HG03135 (cell line): Measurements from ENCODE around the gene SCO1.
"Not testable (repeated sequence)": the region's sequence is repeated elsewhere in the genome, so short reads cannot be mapped to it uniquely, and the experiment has no call there.

ENCODE experiments used
- ATAC-seq: cut with Tn5 transposase; IDR thresholded peaks from one replicate; pipeline ENCODE4 v1.9.1; 2021; ENCODE audit warnings: mild to moderate bottlenecking, moderate library complexity; ENCODE audit not compliant: unreplicated experiment

Gene SCO1

DNA sequence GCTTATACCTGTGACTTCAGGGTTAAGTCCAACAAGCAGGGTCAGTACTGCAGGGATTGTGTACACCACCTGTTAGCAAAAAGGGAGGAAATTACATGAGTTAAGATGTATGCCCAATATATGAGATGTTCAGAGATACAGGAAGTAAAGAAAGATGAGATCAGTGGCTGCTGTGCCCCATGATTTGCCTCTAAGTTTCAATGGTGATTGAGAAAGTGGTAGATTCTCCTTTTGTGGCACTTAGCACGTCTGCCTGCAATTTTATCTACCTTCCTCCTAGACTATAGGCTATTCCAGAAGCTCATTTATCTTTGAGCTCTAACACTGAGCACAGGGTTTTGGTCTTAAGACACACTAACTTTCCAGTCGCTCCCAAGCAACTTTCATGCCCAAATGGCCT, 28.9 kb upstream of the SCO1 start:
- ATAC-seq, result no peak

DNA sequence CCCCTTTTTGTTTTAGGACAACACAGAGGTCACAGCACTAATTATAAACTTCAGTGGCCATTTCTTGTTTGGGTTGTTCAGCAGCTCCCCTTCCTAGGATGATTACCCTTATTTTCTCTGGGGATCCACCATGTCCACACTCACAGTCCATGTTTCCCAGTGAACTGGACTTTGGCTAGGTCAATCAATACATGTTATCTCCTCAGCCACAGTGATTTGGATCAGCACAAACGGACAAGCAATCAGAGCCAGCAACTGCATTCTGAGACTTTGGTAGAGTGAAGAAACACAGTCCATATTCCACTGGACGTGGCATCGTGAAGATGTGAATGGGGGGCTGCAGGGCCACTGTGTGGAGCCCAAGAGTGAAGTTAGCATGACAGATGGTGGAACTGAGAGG, 27.9 kb upstream of the SCO1 start:
- no peak for ATAC-seq

- ATAC-seq, result no peak
Measured at GRCh38 chr17:10724546-10725195, 27.3 kb upstream of the SCO1 start.

- no peak for ATAC-seq
Measured at GRCh38 chr17:10718547-10718946, 21.2 kb upstream of the SCO1 start.

DNA sequence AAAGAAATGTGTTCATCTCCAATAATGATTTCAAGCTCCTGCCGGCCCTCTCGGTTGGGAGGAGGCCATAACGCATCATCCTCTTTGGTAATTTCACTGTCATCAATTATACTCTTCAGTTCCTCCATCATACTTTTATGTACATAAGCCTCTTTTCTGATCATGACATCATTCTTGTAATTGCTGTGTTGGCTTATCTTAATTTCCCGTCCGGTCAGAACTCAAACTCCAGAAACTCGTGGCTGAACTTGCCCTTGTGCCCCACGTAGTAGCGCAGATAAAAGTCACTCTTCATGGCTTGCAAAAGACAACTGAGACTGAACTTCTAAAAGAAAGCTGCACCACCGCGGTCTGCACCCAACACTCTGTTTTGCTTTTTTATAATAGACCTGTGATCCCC, 18.9 kb upstream of the SCO1 start:
- no peak for ATAC-seq

- ATAC-seq, result no peak
Measured at GRCh38 chr17:10713318-10713717, 16.0 kb upstream of the SCO1 start.

GRCh38 chr17:10705727-10706126, 8.4 kb upstream of the SCO1 start:
- ATAC-seq, result no peak

DNA sequence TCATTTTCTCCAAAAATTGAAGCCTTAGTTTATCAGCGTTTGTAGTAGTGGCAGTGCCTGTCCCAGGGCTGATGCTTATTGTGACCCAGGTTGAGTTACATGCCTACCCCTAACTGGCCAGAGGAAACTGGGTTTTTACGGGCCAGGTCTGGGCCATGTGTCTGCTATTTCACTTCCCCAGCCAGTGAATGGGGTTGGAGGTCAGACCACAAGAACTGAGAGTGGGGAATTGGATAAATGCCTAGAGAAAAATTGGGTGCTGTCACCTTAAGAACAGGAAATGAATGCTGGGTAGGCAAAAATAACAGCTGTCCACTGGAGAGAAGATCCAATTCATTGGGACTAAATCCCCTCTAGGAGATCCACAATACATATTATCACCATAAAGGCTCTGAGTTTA, 5.2 kb upstream of the SCO1 start:
- no peak for ATAC-seq

GRCh38 chr17:10699856-10700255, 2.5 kb upstream of the SCO1 start:
- ATAC-seq, result no peak

DNA sequence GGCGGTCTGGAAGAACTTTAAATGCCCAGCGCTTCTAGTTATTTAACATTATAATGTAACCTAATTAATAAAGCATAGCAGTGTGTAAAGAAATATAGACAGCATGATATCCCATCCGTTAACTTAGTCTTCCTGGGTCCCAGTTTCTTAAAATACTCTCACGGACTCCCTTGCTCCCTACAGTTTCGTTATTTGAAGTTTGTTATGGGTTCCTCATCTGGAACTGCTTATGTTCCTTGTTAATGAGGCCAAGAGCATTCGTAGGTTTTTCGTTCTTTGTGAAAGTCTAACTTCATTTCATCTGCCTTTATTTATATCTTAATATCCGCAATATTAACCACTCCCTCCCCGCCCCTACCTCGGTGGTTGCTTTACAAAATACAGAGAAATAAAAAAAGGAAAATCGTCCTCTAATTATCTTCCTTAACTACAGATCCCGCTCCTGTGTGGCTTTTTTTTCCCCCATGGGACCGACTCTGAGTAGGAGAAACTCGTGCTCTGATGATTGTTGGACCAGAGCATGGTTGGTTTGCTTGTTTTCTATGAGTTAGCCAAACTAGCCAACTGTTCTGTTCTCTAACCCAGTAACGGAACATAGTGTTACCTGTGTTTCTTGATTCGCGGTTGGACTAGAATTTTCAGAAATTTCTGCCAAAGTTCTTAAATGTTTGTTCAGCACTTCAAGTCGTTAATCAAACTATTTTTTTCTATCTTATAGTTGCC, 924 bp upstream of the SCO1 start:
- ATAC-seq, result no peak

DNA sequence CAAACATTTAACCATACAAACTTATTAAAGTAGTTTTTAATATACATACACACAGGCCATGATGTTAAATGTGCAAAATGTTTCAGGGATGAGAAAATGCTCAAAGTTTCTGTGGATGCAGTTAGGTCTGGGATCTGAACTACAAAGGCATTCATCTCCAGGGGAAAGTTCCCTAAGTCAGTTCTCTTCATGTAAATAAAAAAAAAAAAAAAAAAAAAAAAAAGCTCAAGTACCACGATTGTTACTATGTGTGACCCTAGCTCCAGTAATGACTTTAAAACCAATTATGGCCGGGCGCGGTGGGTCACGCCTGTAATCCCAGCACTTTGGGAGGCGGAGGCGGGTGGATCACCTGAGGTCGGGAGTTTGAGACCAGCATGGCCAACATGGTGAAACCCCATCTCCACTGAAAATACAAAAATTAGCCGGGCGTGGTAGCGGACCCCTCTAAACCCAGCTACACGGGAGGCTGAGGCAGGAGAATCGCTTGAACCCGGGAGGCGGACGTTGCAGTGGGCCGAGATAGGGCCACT, 1.4 kb downstream of the SCO1 start:
- not testable (repeated sequence) for ATAC-seq

DNA sequence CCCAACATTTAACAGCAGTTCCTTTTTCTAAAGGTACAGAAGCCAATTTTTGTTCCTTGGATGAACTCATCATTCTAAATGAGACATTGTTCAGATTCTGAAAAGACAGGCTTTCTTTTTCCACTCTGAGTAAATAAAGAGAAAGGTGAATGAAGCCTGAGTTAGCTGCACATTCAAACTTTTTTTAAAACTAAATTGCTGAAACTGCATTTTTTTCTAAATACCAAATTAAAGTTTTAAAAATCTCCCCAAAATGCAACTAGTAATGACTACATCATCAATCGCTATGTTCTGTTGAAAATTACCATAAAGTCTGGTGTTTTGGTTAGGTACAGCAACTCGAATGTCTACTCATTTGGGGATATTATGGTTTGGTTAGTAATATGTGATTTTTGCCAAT, 9.8 kb downstream of the SCO1 start:
- ATAC-seq, result no peak

DNA sequence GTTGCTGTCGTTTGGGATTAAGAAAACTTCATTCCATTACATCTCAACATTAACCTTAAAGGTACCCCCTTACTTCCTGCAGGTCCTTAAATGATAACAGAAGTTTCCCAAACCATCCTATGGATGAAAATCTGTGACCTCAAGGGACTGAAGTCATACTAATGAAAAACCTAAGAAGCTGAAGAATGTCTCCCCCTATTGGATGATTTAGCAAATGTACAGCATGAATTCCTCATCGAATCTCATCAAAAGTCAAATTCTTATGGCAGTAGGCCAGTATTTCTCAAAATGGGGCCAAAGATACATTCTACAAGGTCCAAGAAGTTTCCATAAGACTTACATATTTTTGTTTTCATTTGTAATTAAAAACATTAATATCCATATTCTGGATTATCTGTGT, 13.5 kb downstream of the SCO1 start:
- no peak for ATAC-seq

GRCh38 chr17:10681866-10682446, 15.4 kb downstream of the SCO1 start:
- no peak for ATAC-seq

DNA sequence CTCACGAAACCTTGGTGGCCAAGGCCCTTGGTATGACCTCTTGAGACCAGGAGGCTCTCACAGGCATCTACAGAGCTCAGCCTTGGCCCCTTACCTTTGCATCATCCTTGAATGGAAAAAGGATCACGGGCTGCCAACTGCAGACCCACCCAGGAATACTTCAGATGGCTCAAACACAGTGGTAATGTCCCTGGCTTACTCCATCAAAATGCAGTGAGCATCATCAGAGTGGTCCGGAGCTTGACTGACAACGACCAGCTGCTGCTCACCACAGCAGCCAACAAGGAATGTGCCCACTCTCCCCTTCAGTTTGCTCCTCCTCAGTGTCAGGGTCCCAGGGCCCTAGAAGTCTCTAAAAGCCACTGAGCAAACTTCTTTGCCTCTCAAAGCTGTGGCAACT, 22.6 kb downstream of the SCO1 start:
- ATAC-seq, result no peak

GRCh38 chr17:10673312-10673711, 24.0 kb downstream of the SCO1 start:
- ATAC-seq, result no peak

DNA sequence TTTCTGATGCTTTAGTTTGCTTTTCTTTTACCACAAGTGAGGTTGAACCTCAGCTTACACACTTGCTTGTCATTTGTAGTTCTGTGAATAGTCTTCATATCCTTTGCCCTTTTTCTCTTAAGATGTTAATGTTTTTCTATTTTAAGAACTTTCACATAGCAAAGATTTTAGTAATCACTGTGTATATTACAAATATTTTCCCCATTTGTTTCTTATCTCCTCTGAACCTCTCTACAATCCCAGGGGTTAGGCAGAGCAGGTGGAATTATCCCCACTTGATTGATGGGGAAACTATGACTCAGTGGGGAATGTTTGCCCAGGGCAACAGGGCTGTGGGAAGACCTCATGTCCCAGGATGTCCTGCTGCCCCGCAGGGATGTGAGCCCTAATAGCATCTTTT, 28.6 kb downstream of the SCO1 start:
- no peak for ATAC-seq

- ATAC-seq, result no peak
Measured at GRCh38 chr17:10666906-10667305, 30.4 kb downstream of the SCO1 start.

DNA sequence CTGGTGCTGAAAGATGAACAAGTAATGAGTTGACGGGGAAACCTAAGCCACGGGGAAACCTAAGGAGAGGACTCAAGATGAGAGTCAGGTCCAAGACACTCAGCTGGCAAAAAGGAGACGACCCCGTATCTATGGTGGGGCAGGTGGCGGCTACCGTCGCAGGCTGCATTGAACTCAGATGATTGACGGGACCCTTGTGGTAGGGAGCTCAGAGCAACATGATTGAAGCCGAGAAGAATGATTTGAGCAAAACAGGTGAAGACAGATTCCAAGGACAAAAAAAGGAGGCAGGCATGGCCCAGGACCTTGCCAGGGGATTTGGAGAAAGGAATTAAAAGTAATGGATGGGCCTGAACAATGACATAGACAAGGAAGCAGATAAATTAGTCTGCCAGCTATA, 32.8 kb downstream of the SCO1 start:
- no peak for ATAC-seq

DNA sequence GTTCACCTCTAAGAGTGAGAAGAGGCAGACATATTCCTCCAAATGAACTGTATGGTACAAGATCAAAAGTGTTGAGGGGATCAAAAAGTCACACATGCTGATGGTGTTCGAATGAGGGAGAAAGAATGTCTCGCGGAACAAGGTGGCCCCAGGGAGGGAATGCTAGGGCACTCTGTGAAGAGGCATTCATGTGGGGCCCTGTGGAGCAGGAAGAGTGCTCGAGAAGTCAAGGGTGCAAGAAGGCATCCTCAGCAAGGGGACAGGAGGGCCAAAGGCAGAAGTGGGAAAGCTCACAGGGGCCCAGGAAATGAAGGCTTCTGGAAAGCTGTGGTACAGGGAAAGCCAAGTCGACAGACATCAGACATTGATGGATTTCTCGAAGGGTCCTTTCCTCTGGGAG, 34.1 kb downstream of the SCO1 start:
- ATAC-seq, result no peak

- ATAC-seq, result no peak
Measured at GRCh38 chr17:10661437-10661836, 35.9 kb downstream of the SCO1 start.

DNA sequence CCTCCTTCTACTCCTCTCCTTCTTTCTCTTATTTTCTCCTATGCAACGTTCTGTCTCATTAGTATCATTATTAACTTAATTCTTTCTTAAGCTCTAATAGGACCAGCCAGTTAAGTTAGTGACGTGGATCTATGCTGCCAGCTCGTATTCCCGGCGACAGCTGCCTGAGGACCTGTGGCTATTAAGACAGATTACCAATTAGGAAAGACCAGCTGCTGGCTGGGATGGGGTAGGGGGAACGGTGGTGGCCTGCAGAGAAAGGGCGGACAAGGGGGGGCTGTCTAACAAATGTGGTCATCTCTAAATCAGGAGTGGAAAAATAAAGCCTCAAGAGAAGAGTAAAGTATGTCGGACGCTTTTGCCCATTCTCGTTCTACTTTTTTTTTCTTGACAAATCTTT, 39.5 kb downstream of the SCO1 start:
- no peak for ATAC-seq
